Measurements from ENCODE around the gene CELF4.

DNA sequence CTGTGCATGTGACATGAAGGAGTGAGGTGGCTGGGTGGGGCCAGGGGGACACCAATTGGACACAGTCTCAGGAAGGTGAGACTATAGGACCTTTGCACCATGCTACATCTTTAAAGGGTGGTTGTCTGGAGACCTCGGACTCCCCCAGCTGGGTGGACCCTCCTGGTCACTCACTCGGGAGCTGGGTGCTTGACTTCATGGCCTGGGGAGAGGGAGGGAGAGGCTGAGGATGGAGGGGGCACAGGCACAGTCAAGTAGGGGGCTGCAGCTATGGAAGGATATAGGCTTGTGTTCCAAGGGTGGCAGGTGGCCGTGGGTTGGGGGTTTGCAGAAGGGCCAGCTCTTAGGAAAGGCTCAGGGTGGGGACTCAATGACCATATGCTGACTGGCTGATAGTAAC lies 7.1 kb upstream of the CELF4 start:
- TF ChIP-seq, protein P1, sequence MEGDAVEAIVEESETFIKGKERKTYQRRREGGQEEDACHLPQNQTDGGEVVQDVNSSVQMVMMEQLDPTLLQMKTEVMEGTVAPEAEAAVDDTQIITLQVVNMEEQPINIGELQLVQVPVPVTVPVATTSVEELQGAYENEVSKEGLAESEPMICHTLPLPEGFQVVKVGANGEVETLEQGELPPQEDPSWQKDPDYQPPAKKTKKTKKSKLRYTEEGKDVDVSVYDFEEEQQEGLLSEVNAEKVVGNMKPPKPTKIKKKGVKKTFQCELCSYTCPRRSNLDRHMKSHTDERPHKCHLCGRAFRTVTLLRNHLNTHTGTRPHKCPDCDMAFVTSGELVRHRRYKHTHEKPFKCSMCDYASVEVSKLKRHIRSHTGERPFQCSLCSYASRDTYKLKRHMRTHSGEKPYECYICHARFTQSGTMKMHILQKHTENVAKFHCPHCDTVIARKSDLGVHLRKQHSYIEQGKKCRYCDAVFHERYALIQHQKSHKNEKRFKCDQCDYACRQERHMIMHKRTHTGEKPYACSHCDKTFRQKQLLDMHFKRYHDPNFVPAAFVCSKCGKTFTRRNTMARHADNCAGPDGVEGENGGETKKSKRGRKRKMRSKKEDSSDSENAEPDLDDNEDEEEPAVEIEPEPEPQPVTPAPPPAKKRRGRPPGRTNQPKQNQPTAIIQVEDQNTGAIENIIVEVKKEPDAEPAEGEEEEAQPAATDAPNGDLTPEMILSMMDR (IDR thresholded peaks at IDR 0.05): no peak
- TF ChIP-seq POLR2A (IDR thresholded peaks at IDR 0.05): no peak

Measured in breast epithelium (tissue), 3 donors.